Neural progenitor cell (in vitro differentiated cells): ENCODE results near the gene CD300A. TPM values are rescaled to one million over a fixed set of nuclear protein-coding genes. Genes with fewer than 3 reads are reported as not detected.

Source experiments
- DNase-seq: peaks from one replicate; pipeline ENCODE4 v3.0.0-alpha.2; 2016; ENCODE audit warnings: low spot score
- H2AFZ ChIP-seq: fragments of 200-600 bp; sonication (generic); replicated peaks from 2 replicates; pipeline ENCODE4 v1.6.1; 2016; ENCODE audit warnings: antibody characterized with exemption
- H3F3A ChIP-seq: fragments of 200-600 bp; sonication (generic); 2 replicates; pipeline ENCODE4 v1.6.1; 2016; ENCODE audit warnings: antibody characterized with exemption, low read depth
- H3K27ac ChIP-seq: fragments of 200-600 bp; sonication (generic); 2 replicates; pipeline ENCODE4 v1.5.1; 2016; ENCODE audit warnings: mild to moderate bottlenecking
- H3K27me3 ChIP-seq: fragments of 200-600 bp; sonication (generic); 2 replicates; pipeline ENCODE4 v1.6.1; 2016; ENCODE audit warnings: mild to moderate bottlenecking, moderate library complexity
- H3K36me3 ChIP-seq: fragments of 200-600 bp; sonication (generic); 2 replicates; pipeline ENCODE4 v1.5.1; 2016
- H3K4me1 ChIP-seq: fragments of 200-600 bp; sonication (generic); 2 replicates; pipeline ENCODE4 v1.6.1; 2016; ENCODE audit warnings: mixed run types
- H3K4me2 ChIP-seq: fragments of 200-600 bp; sonication (generic); 2 replicates; pipeline ENCODE4 v1.6.1; 2016
- H3K4me3 ChIP-seq: fragments of 200-600 bp; sonication (generic); 2 replicates; pipeline ENCODE4 v1.5.1; 2016
- H3K79me2 ChIP-seq: fragments of 200-600 bp; sonication (generic); 2 replicates; pipeline ENCODE4 v1.6.1; 2016; ENCODE audit warnings: low read depth
- H3K9ac ChIP-seq: fragments of 200-600 bp; sonication (generic); 2 replicates; pipeline ENCODE4 v1.6.1; 2016
- H3K9me3 ChIP-seq: fragments of 200-600 bp; sonication (generic); 2 replicates; pipeline ENCODE4 v1.5.1; 2016; ENCODE audit warnings: low read depth
- H4K20me1 ChIP-seq: fragments of 200-600 bp; sonication (generic); 2 replicates; pipeline ENCODE4 v1.6.1; 2016; ENCODE audit warnings: low read depth
- H3K27ac Mint-ChIP-seq: 3 replicates; pipeline ENCODE4 v1.8.0; 2021; ENCODE audit warnings: mixed read lengths
- H3K27me3 Mint-ChIP-seq: 2 replicates; pipeline ENCODE4 v1.8.0; 2022; ENCODE audit warnings: low read depth, mild to moderate bottlenecking, inconsistent platforms, moderate library complexity, mixed read lengths; ENCODE audit not compliant: insufficient read depth
- H3K36me3 Mint-ChIP-seq: 3 replicates; pipeline ENCODE4 v1.8.0; 2021; ENCODE audit warnings: mixed read lengths
- H3K4me1 Mint-ChIP-seq: 3 replicates; pipeline ENCODE4 v1.8.0; 2021; ENCODE audit warnings: mixed read lengths
- H3K4me3 Mint-ChIP-seq: 3 replicates; pipeline ENCODE4 v1.8.0; 2021; ENCODE audit warnings: mild to moderate bottlenecking, moderate library complexity, mixed read lengths
- H3K9me3 Mint-ChIP-seq: 3 replicates; pipeline ENCODE4 v1.8.0; 2020; ENCODE audit warnings: mixed read lengths
- CTCF ChIP-seq: fragments of 200-600 bp; sonication (generic); IDR thresholded peaks from 2 replicates; pipeline ENCODE4 v1.5.1; 2017; ENCODE audit warnings: antibody characterized with exemption, mild to moderate bottlenecking
- EZH2 ChIP-seq: fragments of 200-600 bp; sonication (generic); IDR thresholded peaks from 2 replicates; pipeline ENCODE4 v1.6.1; 2017; ENCODE audit warnings: antibody characterized with exemption, mild to moderate bottlenecking, moderate library complexity
- EZH2phosphoT487 ChIP-seq: fragments of 200-600 bp; sonication (generic); IDR thresholded peaks from 2 replicates; pipeline ENCODE4 v1.6.1; 2017; ENCODE audit warnings: antibody characterized with exemption
- total RNA-seq: library from RNA; depleted of rRNA; stranded (reverse); fragments of >200 nt; gene quantifications from 2 replicates; pipeline ENCODE4 v1.2.3, GENCODE V29; 2015; ENCODE audit warnings: low replicate concordance

The CD300A gene
- total RNA-seq, 1 donor from 2014 or later, result not detected

- Histone ChIP-seq H3K4me2 (peak overlapping the region; percentile 60), H3K27ac (no peak overlapping the region), H3K9ac (no peak overlapping the region), H3K36me3 (no peaks in the 10 kb centered on the region), H3F3A (peaks cover 7% of the 10 kb centered on the region), H3K4me3 (no peak overlapping the region), H3K9me3 (no peaks in the 10 kb centered on the region), H3K27me3 (peaks cover 6% of the 10 kb centered on the region), H2AFZ (peak overlapping the region; percentile 63), H4K20me1 (no peaks in the 10 kb centered on the region), H3K79me2 (no peaks in the 10 kb centered on the region), H3K4me1 (peaks cover 7% of the 10 kb centered on the region)
- DNase-seq, result peak; percentile 37
- Mint-ChIP-seq H3K4me1 (peaks cover 6% of the 10 kb centered on the region), H3K9me3 (no peaks in the 10 kb centered on the region), H3K27me3 (peaks cover 11% of the 10 kb centered on the region), H3K4me3 (peak overlapping the region; percentile 25), H3K27ac (no peak overlapping the region), H3K36me3 (no peaks in the 10 kb centered on the region)
- TF ChIP-seq EZH2phosphoT487 (no peak), CTCF (no peak), EZH2 (no peak)
Observed at GRCh38 chr17:74467221-74467951, 952 bp downstream of the CD300A start.

- Mint-ChIP-seq H3K9me3 (peaks cover 7% of the 10 kb centered on the region), H3K27ac (no peak overlapping the region), H3K4me1 (peaks cover 8% of the 10 kb centered on the region), H3K36me3 (no peaks in the 10 kb centered on the region), H3K4me3 (no peak overlapping the region), H3K27me3 (peaks cover 17% of the 10 kb centered on the region)
- Histone ChIP-seq H3K9me3 (no peaks in the 10 kb centered on the region), H3K4me1 (peaks cover 7% of the 10 kb centered on the region), H3F3A (no peaks in the 10 kb centered on the region), H2AFZ (no peak overlapping the region), H4K20me1 (no peaks in the 10 kb centered on the region), H3K27me3 (peaks cover 6% of the 10 kb centered on the region), H3K79me2 (no peaks in the 10 kb centered on the region), H3K4me2 (no peak overlapping the region), H3K36me3 (no peaks in the 10 kb centered on the region), H3K9ac (no peak overlapping the region), H3K4me3 (no peak overlapping the region), H3K27ac (no peak overlapping the region)
- TF ChIP-seq CTCF (no peak), EZH2 (no peak), EZH2phosphoT487 (no peak)
- DNase-seq, result no peak
Observed at GRCh38 chr17:74471341-74471740, 4.9 kb downstream of the CD300A start.

- DNase-seq, result no peak
- no peak overlapping the region for H3K4me3 ChIP-seq
- peaks cover 17% of the 10 kb centered on the region for H3K27me3 Mint-ChIP-seq
- no peak overlapping the region for H3K9ac ChIP-seq
- H2AFZ ChIP-seq, result no peak overlapping the region
- H3K36me3 Mint-ChIP-seq, result no peaks in the 10 kb centered on the region
- no peak overlapping the region for H3K4me3 Mint-ChIP-seq
- H3K36me3 ChIP-seq, result no peaks in the 10 kb centered on the region
- no peak overlapping the region for H3K27ac ChIP-seq
- H3F3A ChIP-seq, result no peaks in the 10 kb centered on the region
- H3K9me3 Mint-ChIP-seq, result peaks cover 9% of the 10 kb centered on the region
- H3K4me1 Mint-ChIP-seq, result peaks cover 4% of the 10 kb centered on the region
- no peak overlapping the region for H3K4me2 ChIP-seq
- H4K20me1 ChIP-seq, result no peaks in the 10 kb centered on the region
- H3K27me3 ChIP-seq, result no peaks in the 10 kb centered on the region
- no peaks in the 10 kb centered on the region for H3K9me3 ChIP-seq
- H3K4me1 ChIP-seq, result no peaks in the 10 kb centered on the region
- TF ChIP-seq EZH2 (no peak), CTCF (no peak), EZH2phosphoT487 (no peak)
- H3K79me2 ChIP-seq, result no peaks in the 10 kb centered on the region
- H3K27ac Mint-ChIP-seq, result peak overlapping the region; percentile 66
Observed at GRCh38 chr17:74472890-74473289, 6.5 kb downstream of the CD300A start.
